ENCODE measurements around the gene IL36RN.
A peak's percentile ranks its signal among the peaks of the same experiment; 100 is the strongest.

Gene IL36RN

GRCh38 chr2:113039719-113040118, 19.3 kb upstream of the IL36RN start:
- H3K27ac ChIP-seq = no peak overlapping the region
- TF ChIP-seq, protein P1, sequence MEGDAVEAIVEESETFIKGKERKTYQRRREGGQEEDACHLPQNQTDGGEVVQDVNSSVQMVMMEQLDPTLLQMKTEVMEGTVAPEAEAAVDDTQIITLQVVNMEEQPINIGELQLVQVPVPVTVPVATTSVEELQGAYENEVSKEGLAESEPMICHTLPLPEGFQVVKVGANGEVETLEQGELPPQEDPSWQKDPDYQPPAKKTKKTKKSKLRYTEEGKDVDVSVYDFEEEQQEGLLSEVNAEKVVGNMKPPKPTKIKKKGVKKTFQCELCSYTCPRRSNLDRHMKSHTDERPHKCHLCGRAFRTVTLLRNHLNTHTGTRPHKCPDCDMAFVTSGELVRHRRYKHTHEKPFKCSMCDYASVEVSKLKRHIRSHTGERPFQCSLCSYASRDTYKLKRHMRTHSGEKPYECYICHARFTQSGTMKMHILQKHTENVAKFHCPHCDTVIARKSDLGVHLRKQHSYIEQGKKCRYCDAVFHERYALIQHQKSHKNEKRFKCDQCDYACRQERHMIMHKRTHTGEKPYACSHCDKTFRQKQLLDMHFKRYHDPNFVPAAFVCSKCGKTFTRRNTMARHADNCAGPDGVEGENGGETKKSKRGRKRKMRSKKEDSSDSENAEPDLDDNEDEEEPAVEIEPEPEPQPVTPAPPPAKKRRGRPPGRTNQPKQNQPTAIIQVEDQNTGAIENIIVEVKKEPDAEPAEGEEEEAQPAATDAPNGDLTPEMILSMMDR (conservative IDR thresholded peaks at IDR 0.05) = no peak
- TF ChIP-seq ZFX (IDR thresholded peaks at IDR 0.05) = no peak

GRCh38 chr2:113041871-113042270, 17.1 kb upstream of the IL36RN start:
- no peak for TF ChIP-seq ZFX (IDR thresholded peaks at IDR 0.05)
- TF ChIP-seq, protein P1 (conservative IDR thresholded peaks at IDR 0.05) = peak; percentile 50
- no peak overlapping the region for H3K27ac ChIP-seq

GRCh38 chr2:113046465-113046864, 12.5 kb upstream of the IL36RN start:
- TF ChIP-seq, protein P1 (conservative IDR thresholded peaks at IDR 0.05) = no peak
- no peak for TF ChIP-seq ZFX (IDR thresholded peaks at IDR 0.05)

DNA sequence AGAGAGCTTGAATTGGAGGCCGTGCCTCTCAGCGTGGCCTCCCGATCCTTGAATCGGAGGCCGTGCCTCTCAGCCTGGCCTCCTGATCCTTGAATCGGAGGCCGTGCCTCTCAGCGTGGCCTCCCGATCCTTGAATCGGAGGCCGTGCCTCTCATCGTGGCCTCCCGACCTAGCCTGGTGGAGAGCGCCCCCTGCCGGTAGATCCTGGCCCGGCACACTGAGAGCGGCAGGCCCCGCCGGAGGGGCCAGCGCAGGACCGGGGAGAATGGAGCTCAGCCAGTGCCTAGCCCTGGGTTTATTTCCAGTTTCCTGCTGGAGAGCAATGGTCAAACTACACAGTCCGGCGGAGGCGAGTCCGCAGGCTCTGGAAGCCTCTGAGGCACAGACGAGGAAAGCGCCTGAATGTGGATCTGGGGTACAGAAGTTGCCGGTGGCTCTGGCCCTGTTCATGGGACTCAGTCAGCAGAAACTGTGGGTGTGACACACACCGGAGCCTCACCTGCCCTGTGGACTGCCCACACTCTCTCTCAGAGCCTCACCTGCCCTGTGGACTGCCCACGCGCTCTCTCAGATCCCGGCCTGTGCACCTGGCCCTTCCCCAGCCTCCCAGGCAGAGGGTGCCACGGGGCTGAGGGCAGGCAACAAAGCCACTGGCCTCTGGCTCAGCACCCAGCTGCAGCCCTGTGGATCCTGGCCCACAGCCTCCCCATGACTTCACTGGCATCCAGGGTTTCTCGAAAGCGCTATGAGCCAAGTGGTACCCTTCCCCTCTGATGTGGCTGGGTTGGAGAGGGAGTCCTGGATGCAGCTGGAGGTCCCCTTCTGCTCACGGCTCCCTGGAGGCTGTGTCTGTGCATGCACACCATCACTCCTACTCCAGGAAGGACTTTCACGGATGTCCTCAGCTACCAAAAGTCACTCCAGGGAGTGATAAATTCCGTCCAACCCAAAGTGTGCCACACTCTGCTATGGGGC, 7.8 kb upstream of the IL36RN start:
- H3K27ac ChIP-seq = no peak overlapping the region
- TF ChIP-seq ZFX (IDR thresholded peaks at IDR 0.05) = no peak
- TF ChIP-seq, protein P1 (conservative IDR thresholded peaks at IDR 0.05) = no peak; the same call in 1 of the 2 replicates

More at GRCh38 chr2:113046465-113046864, 12.5 kb upstream of the IL36RN start:
- peak overlapping the region; percentile 92 for H3K27ac ChIP-seq

DNA sequence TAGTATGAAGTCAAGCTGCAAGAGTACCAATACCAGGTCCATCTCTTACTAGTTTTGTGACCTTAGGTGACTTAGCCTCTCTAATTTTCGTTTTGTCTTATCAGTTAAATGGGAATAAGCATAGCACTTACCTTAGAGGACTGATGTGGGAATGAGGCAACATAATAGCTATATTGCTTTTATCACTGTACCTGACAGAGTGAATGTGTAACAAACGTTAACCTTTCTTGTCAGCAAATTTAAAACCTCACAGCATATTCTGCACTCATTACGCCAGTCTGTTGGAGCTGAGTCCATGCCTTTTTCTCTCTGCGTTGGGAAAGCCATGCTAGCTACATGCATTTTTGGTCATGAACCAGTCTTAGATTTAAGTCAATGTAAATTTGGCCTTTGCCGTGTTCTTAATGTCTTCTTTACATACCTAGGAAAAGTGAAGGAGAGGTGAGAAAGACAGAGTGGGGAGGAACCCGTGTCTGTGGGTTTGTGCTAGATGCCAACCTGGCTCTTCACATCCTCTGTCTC, 6.5 kb upstream of the IL36RN start, which contains the start of gene IL36B:
TSS of gene IL36B (minus strand) at position 472 of the 522 bp plus-strand sequence.
- no peak within 1 kb of the TSS for H3K27ac ChIP-seq
- TF ChIP-seq ZFX (IDR thresholded peaks at IDR 0.05) = no peak
- TF ChIP-seq, protein P1 (conservative IDR thresholded peaks at IDR 0.05) = no peak

- no peak for TF ChIP-seq ZFX (IDR thresholded peaks at IDR 0.05)
- TF ChIP-seq, protein P1 (conservative IDR thresholded peaks at IDR 0.05) = no peak
- no peak overlapping the region for H3K27ac ChIP-seq
Measured at GRCh38 chr2:113053666-113054065, 5.3 kb upstream of the IL36RN start.

DNA sequence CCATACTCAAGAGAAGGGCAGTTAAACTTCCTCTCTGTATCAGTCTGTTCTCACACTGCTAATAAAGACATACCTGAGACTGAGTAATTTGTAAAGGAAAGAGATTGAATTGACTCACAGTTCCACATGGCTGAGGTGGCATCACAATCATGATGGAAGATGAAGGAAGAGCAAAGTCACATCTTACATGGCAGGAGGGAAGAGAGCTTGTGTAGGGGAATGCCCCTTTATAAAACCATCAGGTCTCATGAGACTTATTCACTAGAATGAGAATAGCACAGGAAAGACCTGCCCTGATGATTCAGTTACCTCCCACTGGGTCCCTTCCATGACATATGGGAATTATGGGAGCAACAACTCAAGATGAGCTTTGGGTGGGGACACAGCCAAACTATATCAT, 4.9 kb upstream of the IL36RN start:
- no peak overlapping the region for H3K27ac ChIP-seq
- TF ChIP-seq, protein P1 (conservative IDR thresholded peaks at IDR 0.05) = no peak
- TF ChIP-seq ZFX (IDR thresholded peaks at IDR 0.05) = no peak

Data from C4-2B (cell line).